Fibroblast of lung (primary cell): ENCODE measurements around the gene TRAM1L1. TPM values are rescaled to one million over a fixed set of nuclear protein-coding genes. Genes with fewer than 3 reads are reported as not detected.

Source experiments
- DNase-seq, 2 donors: peaks; one replicate each; pipeline versions ENCODE4 v3.0.0 to v3.0.0-alpha.2; 2010; ENCODE audit warnings: low read depth in 2 of 2
- H2AFZ ChIP-seq: 2 replicates; pipeline ENCODE4 v1.5.1; 2012; ENCODE audit warnings: low read length, control low read depth, inconsistent platforms
- H3K27ac ChIP-seq: 2 replicates; pipeline ENCODE4 v1.5.1; 2011; ENCODE audit warnings: low read length, control low read depth; ENCODE audit not compliant: insufficient read depth
- H3K27me3 ChIP-seq: 2 replicates; pipeline ENCODE4 v1.5.1; 2011; ENCODE audit warnings: mild to moderate bottlenecking, low read length; ENCODE audit not compliant: control insufficient read depth, insufficient read depth
- H3K36me3 ChIP-seq: 2 replicates; pipeline ENCODE4 v1.5.1; 2011; ENCODE audit warnings: low read length; ENCODE audit not compliant: control insufficient read depth, insufficient read depth
- H3K4me1 ChIP-seq: 2 replicates; pipeline ENCODE4 v1.5.1; 2011; ENCODE audit warnings: low read length; ENCODE audit not compliant: control insufficient read depth, insufficient read depth; ENCODE audit errors: extremely low read depth
- H3K4me2 ChIP-seq: 2 replicates; pipeline ENCODE4 v1.5.1; 2011; ENCODE audit warnings: low read length, control low read depth; ENCODE audit not compliant: insufficient read depth; ENCODE audit errors: extremely low read depth
- H3K4me3 ChIP-seq, 4 experiments: fragments of 200-600 bp in 1 of 4; sonication (generic) in 1 of 4; replicated peaks in 1 of 4; 2 replicates each; pipeline ENCODE4 v1.5.1; 2011 to 2016; ENCODE audit warnings: low read length in 4 of 4, low read depth in 3 of 4, mild to moderate bottlenecking in 3 of 4, control low read depth in 2 of 4, inconsistent platforms in 1 of 4, mixed read lengths in 1 of 4; ENCODE audit not compliant: insufficient read depth in 1 of 4; ENCODE audit errors: control extremely low read depth in 1 of 4
- H3K79me2 ChIP-seq: 2 replicates; pipeline ENCODE4 v1.5.1; 2012; ENCODE audit warnings: mild to moderate bottlenecking, low read length, inconsistent platforms; ENCODE audit not compliant: control insufficient read depth, insufficient read depth
- H3K9ac ChIP-seq: 2 replicates; pipeline ENCODE4 v1.5.1; 2011; ENCODE audit warnings: mild to moderate bottlenecking, low read length, control low read depth; ENCODE audit not compliant: insufficient read depth
- H3K9me3 ChIP-seq: 2 replicates; pipeline ENCODE4 v1.5.1; 2012; ENCODE audit warnings: low read depth, low read length; ENCODE audit not compliant: control insufficient read depth, insufficient read depth
- H4K20me1 ChIP-seq: 2 replicates; pipeline ENCODE4 v1.5.1; 2011; ENCODE audit warnings: low read length; ENCODE audit not compliant: control insufficient read depth, insufficient read depth; ENCODE audit errors: extremely low read depth
- EZH2 ChIP-seq: IDR thresholded peaks from 2 replicates; pipeline ENCODE4 v1.5.1; 2012; ENCODE audit warnings: low read length, control low read depth, mild to moderate bottlenecking; ENCODE audit errors: missing control alignments
- polyA plus RNA-seq, 2 donors: library from polyadenylated mRNA; depleted of rRNA in 1 of 2; stranded (reverse) in 1 of 2; unstranded in 1 of 2; fragments of >200 nt; gene quantifications; 2 replicates each; pipeline ENCODE4 v1.2.1, GENCODE V29; 2011 to 2012; ENCODE audit warnings: missing spikeins in 1 of 2
- total RNA-seq: library from RNA; depleted of rRNA; stranded (reverse); fragments of >200 nt; gene quantifications from 2 replicates; pipeline ENCODE4 v1.2.1, GENCODE V29; 2014
- TF ChIP-seq, protein P1 (sequence below), 2 donors: IDR thresholded peaks in 1 of 2; conservative IDR thresholded peaks in 1 of 2; 1 replicate in 1 of 2; 2 replicates in 1 of 2; pipeline ENCODE4 v1.5.1; 2011 to 2012; ENCODE audit warnings: low read length in 2 of 2, control low read depth in 1 of 2, inconsistent platforms in 1 of 2, low read depth in 1 of 2, mild to moderate bottlenecking in 1 of 2

The TRAM1L1 gene
- total and polyA plus RNA-seq, 2 donors (not counting 1 experiment from before 2014, with no cell fraction given) = 5.0 to 5.2 TPM

DNA sequence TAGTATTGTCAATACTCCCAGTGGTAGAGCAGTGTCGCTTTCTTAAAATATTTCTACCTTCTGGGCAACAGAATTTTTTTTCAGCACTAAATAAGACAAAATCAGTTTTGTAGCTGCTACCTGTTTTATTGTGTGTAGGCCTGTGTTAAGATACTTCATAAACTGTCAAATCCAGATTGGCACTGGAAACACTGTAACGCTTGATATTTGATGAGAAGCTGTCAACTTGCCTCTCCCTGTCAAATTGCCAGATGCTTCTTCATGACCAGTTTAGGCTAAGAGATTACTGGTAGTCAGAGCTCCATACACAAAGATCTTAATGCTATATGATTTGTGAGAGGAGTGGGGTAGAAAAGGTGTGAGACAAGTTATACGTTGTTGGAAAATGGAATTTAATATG, 17.3 kb downstream of the TRAM1L1 start:
- TF ChIP-seq EZH2 = no peak
- Histone ChIP-seq H3K4me1 (no peaks in the 10 kb centered on the region), H3K9me3 (no peaks in the 10 kb centered on the region), H3K79me2 (no peaks in the 10 kb centered on the region), H3K4me2 (no peak overlapping the region), H3K27ac (no peak overlapping the region), H4K20me1 (no peaks in the 10 kb centered on the region), H3K4me3 (no peak overlapping the region), H2AFZ (no peak overlapping the region), H3K9ac (no peak overlapping the region), H3K36me3 (no peaks in the 10 kb centered on the region), H3K27me3 (no peaks in the 10 kb centered on the region)
- no peak for DNase-seq

DNA sequence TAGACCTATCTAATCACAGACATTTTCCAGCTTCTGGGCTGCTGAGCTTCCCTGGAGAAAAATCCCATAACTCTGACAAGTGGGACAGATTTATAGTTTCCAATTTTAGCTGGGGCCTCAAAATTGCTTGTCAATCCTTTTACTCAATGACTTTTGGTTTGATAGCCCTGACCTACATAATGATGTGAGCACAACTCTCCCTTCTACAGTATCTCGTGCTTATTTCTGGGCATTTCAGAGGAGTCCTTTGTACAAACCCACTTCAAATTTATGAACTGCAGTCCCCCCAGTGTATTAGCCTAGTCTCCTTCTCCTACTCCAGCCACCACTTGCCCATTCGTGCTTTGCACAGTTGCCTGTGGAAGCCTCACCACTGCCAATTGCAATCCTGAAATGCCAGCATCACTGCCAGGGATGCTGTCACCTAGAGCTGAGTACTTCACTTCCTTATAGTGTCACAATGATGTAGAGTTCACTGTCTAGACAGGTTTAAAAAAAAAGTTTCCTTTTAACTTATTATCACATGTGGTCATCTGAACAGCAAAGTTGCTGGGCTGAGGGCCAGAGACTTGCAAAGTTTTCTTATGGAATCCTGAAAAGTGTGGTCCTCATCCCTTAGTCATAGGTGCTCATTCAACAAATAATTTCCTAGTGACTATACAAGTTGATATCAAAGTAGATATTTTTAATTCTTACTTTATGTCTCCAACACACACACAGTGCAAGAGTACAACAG, 21.2 kb downstream of the TRAM1L1 start:
- Histone ChIP-seq H3K79me2 (no peaks in the 10 kb centered on the region), H3K4me3 (no peak overlapping the region), H3K27me3 (no peaks in the 10 kb centered on the region), H4K20me1 (no peaks in the 10 kb centered on the region), H3K4me2 (no peak overlapping the region), H3K4me1 (no peaks in the 10 kb centered on the region), H3K27ac (no peak overlapping the region), H2AFZ (no peak overlapping the region), H3K9ac (no peak overlapping the region), H3K9me3 (no peaks in the 10 kb centered on the region), H3K36me3 (no peaks in the 10 kb centered on the region)
- TF ChIP-seq, protein P1, sequence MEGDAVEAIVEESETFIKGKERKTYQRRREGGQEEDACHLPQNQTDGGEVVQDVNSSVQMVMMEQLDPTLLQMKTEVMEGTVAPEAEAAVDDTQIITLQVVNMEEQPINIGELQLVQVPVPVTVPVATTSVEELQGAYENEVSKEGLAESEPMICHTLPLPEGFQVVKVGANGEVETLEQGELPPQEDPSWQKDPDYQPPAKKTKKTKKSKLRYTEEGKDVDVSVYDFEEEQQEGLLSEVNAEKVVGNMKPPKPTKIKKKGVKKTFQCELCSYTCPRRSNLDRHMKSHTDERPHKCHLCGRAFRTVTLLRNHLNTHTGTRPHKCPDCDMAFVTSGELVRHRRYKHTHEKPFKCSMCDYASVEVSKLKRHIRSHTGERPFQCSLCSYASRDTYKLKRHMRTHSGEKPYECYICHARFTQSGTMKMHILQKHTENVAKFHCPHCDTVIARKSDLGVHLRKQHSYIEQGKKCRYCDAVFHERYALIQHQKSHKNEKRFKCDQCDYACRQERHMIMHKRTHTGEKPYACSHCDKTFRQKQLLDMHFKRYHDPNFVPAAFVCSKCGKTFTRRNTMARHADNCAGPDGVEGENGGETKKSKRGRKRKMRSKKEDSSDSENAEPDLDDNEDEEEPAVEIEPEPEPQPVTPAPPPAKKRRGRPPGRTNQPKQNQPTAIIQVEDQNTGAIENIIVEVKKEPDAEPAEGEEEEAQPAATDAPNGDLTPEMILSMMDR (conservative IDR thresholded peaks at IDR 0.05 in 1 of 2, IDR thresholded peaks at IDR 0.05 in 1 of 2; ENCODE audit: low read depth in 1 of 2, low read length in 2 of 2) = no peak
- TF ChIP-seq EZH2 = no peak
- DNase-seq = peak in 1 of 2 donors; percentile 95

- DNase-seq = no peak
- TF ChIP-seq, protein P1 (conservative IDR thresholded peaks at IDR 0.05 in 1 of 2, IDR thresholded peaks at IDR 0.05 in 1 of 2; ENCODE audit: low read depth in 1 of 2, low read length in 2 of 2) = no peak
- no peak for TF ChIP-seq EZH2
- no peak overlapping the region for H3K4me3 ChIP-seq
- H3K27me3 ChIP-seq = no peaks in the 10 kb centered on the region
- no peaks in the 10 kb centered on the region for H3K4me1 ChIP-seq
- H3K4me2 ChIP-seq = no peak overlapping the region
- no peaks in the 10 kb centered on the region for H3K9me3 ChIP-seq
- no peaks in the 10 kb centered on the region for H4K20me1 ChIP-seq
- H3K36me3 ChIP-seq = no peaks in the 10 kb centered on the region
- H2AFZ ChIP-seq = no peak overlapping the region
- no peak overlapping the region for H3K27ac ChIP-seq
- no peak overlapping the region for H3K9ac ChIP-seq
- H3K79me2 ChIP-seq = no peaks in the 10 kb centered on the region
Measured at GRCh38 chr4:117042962-117043361, 42.4 kb downstream of the TRAM1L1 start.
